Measurements from ENCODE around the gene CTAGE1.
A peak's percentile ranks its signal among the peaks of the same experiment; 100 is the strongest.

CTAGE1 gene

DNA sequence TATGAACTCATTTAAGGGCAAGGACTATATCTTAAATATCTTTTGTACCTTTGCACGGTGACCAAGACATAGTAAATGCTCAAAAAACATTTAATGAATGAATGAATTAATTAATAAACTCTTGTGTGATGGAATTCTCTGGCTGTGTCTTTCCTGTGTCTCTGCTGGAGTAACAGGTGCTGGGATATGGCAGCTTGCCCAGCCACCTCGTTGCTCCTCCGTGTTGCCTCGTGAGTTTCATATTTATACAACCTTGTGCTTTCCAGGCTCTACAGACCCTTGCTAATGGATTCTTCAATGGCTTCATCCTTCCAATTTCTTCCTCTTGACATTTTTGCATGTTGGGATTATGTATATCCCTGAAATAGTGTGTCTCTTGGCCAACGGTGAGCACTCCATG is 30.4 kb downstream of the CTAGE1 start:
- no peak for DNase-seq

DNA sequence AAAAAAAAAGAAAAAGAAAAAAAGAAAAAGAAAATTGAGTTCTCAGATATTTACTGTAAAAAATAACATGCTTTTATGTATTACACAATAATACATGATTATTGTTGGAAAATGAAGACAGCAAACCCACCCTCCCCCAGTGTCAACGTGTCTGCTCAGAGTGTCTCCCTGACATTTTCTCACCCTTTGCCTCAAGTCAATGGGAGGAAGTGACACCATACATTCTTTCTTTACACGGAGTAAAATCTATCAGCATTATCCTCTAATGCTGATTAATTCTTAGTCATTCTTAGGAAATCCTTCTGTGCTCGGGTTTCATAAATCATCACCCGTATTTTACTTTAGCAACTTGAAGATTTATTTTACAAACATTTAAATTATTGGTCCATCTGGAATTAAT is 32.0 kb downstream of the CTAGE1 start:
- peak in 1 of 2 donors; percentile 27 for DNase-seq

DNA sequence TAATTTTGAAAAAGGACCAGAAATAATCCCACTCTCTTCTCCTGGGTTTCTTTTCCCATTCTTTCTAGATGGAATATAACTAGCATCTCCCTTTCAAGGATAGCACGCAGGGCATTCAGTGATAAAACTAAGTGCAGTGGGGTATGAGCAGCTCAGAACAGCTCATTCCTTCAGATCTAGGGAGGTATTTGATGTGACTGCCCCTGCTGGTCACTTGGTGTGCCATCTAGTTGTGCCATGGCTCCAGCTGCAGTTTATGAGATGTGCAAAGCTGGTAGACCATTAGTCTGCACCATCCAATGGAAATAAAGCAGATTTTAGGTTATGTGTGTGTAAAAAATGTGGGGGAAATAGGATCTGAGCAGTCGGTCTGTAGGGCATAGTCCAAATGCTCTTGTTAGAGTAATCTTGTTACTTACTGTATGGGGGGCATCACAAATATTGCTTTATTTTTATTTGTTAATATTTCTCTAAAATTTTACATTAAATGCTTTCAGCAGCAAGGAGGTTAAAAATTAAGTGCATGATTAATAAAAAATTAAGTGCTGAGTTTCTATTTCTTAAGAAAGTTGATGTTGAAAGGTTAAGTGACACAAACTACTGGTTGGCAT is 38.9 kb downstream of the CTAGE1 start:
- peak; percentile 3 to 41 for DNase-seq

DNA sequence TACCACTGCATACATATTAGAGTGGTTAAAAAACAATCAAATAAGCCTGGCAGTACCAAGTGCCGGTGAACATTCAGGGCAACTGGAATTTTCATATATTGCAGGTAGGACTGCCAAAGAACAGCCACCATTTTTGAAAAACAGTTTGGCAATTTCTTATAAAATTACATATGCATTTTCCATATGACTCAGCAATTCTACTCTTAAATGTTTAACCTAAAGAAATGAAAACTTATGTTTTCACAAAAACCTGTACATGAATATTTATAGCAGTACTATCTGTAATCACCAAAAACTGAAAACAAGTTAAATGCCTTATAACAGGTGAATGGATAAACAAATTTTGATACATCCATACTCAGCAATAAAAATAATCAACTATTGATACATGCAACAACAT is 39.9 kb downstream of the CTAGE1 start:
- no peak for DNase-seq

DNA sequence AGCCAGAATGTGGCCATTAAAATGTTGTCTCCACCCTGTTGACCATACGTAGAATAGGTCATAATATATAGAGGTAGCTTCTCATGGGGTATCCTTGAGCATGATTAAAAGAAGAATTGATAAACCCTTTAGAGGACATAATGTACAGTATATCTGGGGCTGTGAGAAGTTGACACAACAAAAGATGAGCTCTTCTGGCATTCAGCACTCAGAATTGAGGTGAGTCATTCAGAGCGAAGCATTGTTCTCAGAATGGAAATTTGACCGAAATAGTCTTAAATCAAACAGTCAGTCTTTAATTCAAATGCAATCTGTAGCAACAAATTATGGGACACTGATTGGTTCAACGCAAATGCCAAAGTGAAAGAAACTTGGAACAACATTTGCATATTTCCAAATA is 47.3 kb downstream of the CTAGE1 start:
- DNase-seq, result no peak

DNA sequence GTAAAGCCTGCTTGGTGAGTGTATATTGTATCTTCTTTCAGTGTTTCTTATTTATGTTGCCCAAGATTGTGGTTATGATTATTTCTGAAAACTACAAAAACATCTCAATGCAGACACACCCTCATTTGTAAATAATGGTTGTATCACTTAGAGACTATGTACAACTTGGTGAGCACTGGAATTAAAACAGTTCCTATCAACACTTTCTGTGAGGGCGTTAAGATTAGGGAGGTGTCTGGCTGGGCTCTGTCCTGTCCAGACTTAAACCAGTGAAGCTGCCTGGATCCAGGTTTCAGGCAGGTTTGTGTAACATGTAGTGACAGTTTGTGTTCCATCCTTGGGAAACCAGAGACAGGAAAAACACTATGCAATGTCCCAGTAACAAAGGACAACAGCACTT is 49.7 kb downstream of the CTAGE1 start:
- no peak for DNase-seq

DNA sequence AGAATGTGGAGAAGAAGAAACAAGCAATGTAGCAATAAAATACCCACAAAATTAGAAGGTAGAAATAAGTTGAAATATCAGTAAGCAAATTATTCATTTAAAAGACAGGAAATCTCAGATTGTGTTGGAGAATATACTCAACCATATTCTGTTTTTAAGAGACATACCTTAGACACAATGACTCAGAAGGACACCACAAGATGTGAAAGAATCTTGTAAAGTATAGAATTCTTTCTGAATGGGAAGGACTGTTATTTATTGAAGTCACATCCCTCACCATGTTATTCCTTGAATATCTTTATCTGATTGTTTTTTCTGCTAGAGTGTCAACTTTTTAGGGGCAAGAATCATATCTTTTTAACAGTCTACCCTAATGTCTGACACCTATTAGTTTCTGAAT is 50.4 kb downstream of the CTAGE1 start:
- DNase-seq, result no peak

DNA sequence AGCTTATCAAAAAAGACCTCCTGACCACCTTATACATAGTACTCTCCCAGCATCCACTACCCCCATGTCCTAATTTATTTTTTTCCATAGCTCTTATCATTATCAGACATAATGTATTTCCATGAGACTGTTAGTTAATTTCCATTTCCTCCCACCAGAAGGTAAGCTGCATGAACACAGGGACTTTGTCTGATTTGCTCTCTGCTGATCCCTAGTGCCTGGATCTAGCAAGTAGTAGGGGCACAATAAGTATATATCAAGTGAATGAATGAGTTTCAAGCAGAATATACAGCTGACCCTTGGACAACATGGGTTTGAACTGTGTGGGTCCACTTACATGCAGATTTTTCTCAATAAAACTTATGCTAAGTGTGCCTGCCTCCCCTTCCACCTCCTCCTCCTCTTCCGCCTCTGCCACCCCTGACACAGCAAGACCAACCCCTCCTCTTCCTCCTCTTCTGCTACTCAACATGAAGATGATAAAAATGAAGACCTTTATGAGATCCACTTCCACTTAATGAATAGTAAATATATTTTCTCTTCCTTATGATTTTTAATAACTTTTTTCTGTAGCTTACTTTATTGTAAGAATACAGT is 53.8 kb downstream of the CTAGE1 start:
- peak in 1 of 2 donors; percentile 38 for DNase-seq

All from CD4-positive, alpha-beta T cell treated with Interferon alpha-2 for 1 hour (primary cell).